ENCODE data around the gene MKX. TPM values are rescaled to one million over a fixed set of nuclear protein-coding genes. Genes with fewer than 3 reads are reported as not detected.

The MKX gene
- total RNA-seq, 5 donors from 2014 or later (not counting 1 experiment from before 2014, with no cell fraction given) = 0.16 TPM; not detected in 4

DNA sequence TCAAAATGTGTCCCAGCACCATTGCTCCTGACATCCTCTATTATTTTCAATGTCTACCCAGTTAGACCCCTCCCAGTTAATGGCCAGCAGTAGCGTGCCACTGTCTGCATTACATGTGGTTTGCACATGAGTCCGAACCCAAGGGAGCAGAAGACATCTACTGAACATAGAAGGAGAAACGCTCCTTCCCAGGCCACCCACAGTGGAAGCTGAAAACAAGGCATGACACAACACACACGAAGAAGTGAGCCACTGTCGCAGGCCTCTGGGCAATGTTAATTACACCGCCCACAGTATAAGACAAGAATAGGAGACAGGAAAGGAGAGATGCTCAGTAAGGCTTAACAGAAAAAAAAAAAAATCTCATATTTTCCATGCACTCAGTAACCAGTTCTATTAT lies 50.5 kb downstream of the MKX start:
- no peak overlapping the region for H3K27ac Mint-ChIP-seq
- peaks cover 17% of the 10 kb centered on the region in 2 donors for H3K27me3 Mint-ChIP-seq
- Histone ChIP-seq H3K36me3 (ENCODE audit: control insufficient read depth in 2 of 2, extremely low read depth in 1 of 2, insufficient read depth in 1 of 2, low read length in 1 of 2) (no peaks in the 10 kb centered on the region), H3K4me3 (ENCODE audit: control insufficient read depth in 1 of 2, extremely low read depth in 1 of 2, low read length in 1 of 2) (no peak overlapping the region), H3K9me3 (no peaks in the 10 kb centered on the region), H3K27ac (ENCODE audit: low read length) (no peak overlapping the region), H3K27me3 (replicated peaks in 1 of 2; ENCODE audit: control insufficient read depth in 2 of 2, extremely low read depth in 1 of 2, insufficient read depth in 2 of 2, low read length in 1 of 2) (no peaks in the 10 kb centered on the region), H3K4me1 (ENCODE audit: control insufficient read depth in 1 of 2, extremely low read depth in 1 of 2, insufficient read depth in 2 of 2, low read length in 2 of 2) (no peaks in the 10 kb centered on the region)
- no peak for DNase-seq
- H3K9me3 Mint-ChIP-seq = no peaks in the 10 kb centered on the region
- CTCF ChIA-PET = interaction anchor here in 1 of 2 donors (0.5 to 0.7 kb wide), 2 partner anchors 32 to 373 kb away, joined by 3 to 4 read pairs; no protein-coding TSS in a partner anchor
- POLR2A ChIA-PET = no interaction called here
- no peak for ATAC-seq (replicated peaks in 1 of 4)
- 88% methylated on average over 3 of the region's 6 CpGs for WGBS (ENCODE audit: insufficient coverage)
- H3K4me1 Mint-ChIP-seq = no peaks in the 10 kb centered on the region
- H3K36me3 Mint-ChIP-seq = no peaks in the 10 kb centered on the region
- H3K4me3 Mint-ChIP-seq = no peak overlapping the region

DNA sequence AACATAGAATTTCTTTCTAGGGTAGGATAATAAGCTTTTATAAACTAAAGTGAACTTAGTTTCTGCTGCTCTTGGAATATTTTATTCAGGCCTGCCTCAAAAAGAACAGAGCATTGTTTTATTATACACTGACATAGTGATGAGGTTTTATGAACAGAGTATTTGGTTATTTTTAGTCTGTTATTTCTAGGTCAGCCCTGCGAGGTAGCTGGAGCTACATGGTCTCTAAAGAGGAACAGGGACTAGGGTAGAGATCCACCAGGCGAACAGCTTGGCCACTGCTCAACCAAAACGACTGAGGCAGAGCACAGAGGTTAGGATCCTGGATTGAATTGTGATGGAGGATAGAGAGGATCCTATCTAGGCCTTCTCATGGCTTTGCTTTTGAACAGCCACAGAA lies 53.0 kb downstream of the MKX start:
- WGBS (ENCODE audit: insufficient coverage) = 76% methylated on average over 3 of the region's 3 CpGs
- CTCF ChIA-PET = no interaction called here
- Mint-ChIP-seq H3K4me3 (no peak overlapping the region), H3K9me3 (no peaks in the 10 kb centered on the region), H3K36me3 (no peaks in the 10 kb centered on the region), H3K27ac (no peak overlapping the region), H3K27me3 (peaks cover 14% of the 10 kb centered on the region in 2 donors), H3K4me1 (no peaks in the 10 kb centered on the region)
- POLR2A ChIA-PET = no interaction called here
- Histone ChIP-seq H3K36me3 (ENCODE audit: control insufficient read depth in 2 of 2, extremely low read depth in 1 of 2, insufficient read depth in 1 of 2, low read length in 1 of 2) (no peaks in the 10 kb centered on the region), H3K27ac (ENCODE audit: low read length) (no peak overlapping the region), H3K4me1 (ENCODE audit: control insufficient read depth in 1 of 2, extremely low read depth in 1 of 2, insufficient read depth in 2 of 2, low read length in 2 of 2) (no peaks in the 10 kb centered on the region), H3K9me3 (no peaks in the 10 kb centered on the region), H3K4me3 (ENCODE audit: control insufficient read depth in 1 of 2, extremely low read depth in 1 of 2, low read length in 1 of 2) (no peak overlapping the region), H3K27me3 (replicated peaks in 1 of 2; ENCODE audit: control insufficient read depth in 2 of 2, extremely low read depth in 1 of 2, insufficient read depth in 2 of 2, low read length in 1 of 2) (no peaks in the 10 kb centered on the region)
- DNase-seq = no peak
- no peak for ATAC-seq (replicated peaks in 1 of 4)

DNA sequence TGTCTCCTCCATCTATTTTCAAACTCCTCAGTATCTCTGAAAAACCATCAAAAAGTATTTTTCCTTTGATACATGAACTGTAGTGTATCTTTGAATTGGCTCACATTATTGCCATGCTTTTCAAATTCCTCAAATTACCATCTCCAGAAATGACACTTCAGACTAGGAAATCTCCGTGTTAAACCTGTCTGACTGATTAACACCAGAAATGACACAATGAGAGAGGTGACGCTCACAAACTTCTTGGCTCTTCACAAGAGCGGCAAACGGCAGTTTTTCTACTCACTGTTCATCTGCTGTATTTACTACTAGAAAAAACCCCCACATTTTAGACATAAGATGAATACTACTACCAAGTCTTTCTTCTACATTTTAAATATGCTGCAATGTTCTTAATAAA lies 56.6 kb downstream of the MKX start:
- H3K36me3 Mint-ChIP-seq = no peaks in the 10 kb centered on the region
- Histone ChIP-seq H3K36me3 (ENCODE audit: control insufficient read depth in 2 of 2, extremely low read depth in 1 of 2, insufficient read depth in 1 of 2, low read length in 1 of 2) (no peaks in the 10 kb centered on the region), H3K9me3 (no peaks in the 10 kb centered on the region), H3K27me3 (replicated peaks in 1 of 2; ENCODE audit: control insufficient read depth in 2 of 2, extremely low read depth in 1 of 2, insufficient read depth in 2 of 2, low read length in 1 of 2) (peaks cover 0 to 3% of the 10 kb centered on the region in 2 experiments), H3K4me3 (ENCODE audit: control insufficient read depth in 1 of 2, extremely low read depth in 1 of 2, low read length in 1 of 2) (no peak overlapping the region), H3K27ac (ENCODE audit: low read length) (no peak overlapping the region), H3K4me1 (ENCODE audit: control insufficient read depth in 1 of 2, extremely low read depth in 1 of 2, insufficient read depth in 2 of 2, low read length in 2 of 2) (no peaks in the 10 kb centered on the region)
- DNase-seq (no peak), ATAC-seq (replicated peaks in 1 of 4) (no peak)
- H3K9me3 Mint-ChIP-seq = no peaks in the 10 kb centered on the region
- no peaks in the 10 kb centered on the region for H3K4me1 Mint-ChIP-seq
- WGBS (ENCODE audit: insufficient coverage) = 83% methylated on average over 4 of the region's 4 CpGs
- peaks cover 23 to 26% of the 10 kb centered on the region in 2 donors for H3K27me3 Mint-ChIP-seq
- H3K27ac Mint-ChIP-seq = no peak overlapping the region
- CTCF ChIA-PET = interaction anchor here in 1 of 2 donors (0.7 kb wide), 1 partner anchor 698 kb away, joined by 3 read pairs; no protein-coding TSS in a partner anchor
- no peak overlapping the region for H3K4me3 Mint-ChIP-seq
- POLR2A ChIA-PET = no interaction called here

DNA sequence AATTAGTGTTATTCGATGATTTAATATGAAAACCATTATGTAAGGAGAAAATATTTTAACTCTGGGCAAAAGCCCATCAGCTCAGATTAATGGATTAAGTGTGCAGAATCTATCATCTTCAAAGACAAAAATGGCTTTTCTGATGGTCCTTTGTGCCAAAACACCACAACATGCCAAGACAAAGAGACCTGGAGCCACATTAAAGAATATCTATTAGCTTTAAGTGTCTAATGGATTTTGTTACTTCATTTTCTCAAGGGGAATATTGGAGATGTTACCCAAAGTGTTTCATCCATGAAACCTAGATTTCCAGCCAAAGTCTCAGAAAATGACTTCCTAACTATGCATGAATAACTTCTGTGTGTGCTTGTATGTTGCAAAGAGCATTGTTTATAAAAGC lies 57.3 kb downstream of the MKX start:
- Mint-ChIP-seq H3K27me3 (peaks cover 23 to 26% of the 10 kb centered on the region in 2 donors), H3K4me3 (no peak overlapping the region), H3K4me1 (no peaks in the 10 kb centered on the region), H3K27ac (no peak overlapping the region), H3K9me3 (no peaks in the 10 kb centered on the region), H3K36me3 (no peaks in the 10 kb centered on the region)
- no peak overlapping the region for H3K27ac ChIP-seq (ENCODE audit: low read length)
- no peaks in the 10 kb centered on the region for H3K36me3 ChIP-seq (ENCODE audit: control insufficient read depth in 2 of 2, extremely low read depth in 1 of 2, insufficient read depth in 1 of 2, low read length in 1 of 2)
- CTCF ChIA-PET = interaction anchor here in 1 of 2 donors (0.7 kb wide), 1 partner anchor 698 kb away, joined by 3 read pairs; no protein-coding TSS in a partner anchor
- no peaks in the 10 kb centered on the region for H3K4me1 ChIP-seq (ENCODE audit: control insufficient read depth in 1 of 2, extremely low read depth in 1 of 2, insufficient read depth in 2 of 2, low read length in 2 of 2)
- H3K27me3 ChIP-seq (replicated peaks in 1 of 2; ENCODE audit: control insufficient read depth in 2 of 2, extremely low read depth in 1 of 2, insufficient read depth in 2 of 2, low read length in 1 of 2) = peaks cover 0 to 3% of the 10 kb centered on the region in 2 experiments
- POLR2A ChIA-PET = no interaction called here
- DNase-seq (no peak), ATAC-seq (replicated peaks in 1 of 4) (no peak)
- no peak overlapping the region for H3K4me3 ChIP-seq (ENCODE audit: control insufficient read depth in 1 of 2, extremely low read depth in 1 of 2, low read length in 1 of 2)
- no CpG with 5 or more reads among the region's 1 CpG for WGBS (ENCODE audit: insufficient coverage)
- no peaks in the 10 kb centered on the region for H3K9me3 ChIP-seq

DNA sequence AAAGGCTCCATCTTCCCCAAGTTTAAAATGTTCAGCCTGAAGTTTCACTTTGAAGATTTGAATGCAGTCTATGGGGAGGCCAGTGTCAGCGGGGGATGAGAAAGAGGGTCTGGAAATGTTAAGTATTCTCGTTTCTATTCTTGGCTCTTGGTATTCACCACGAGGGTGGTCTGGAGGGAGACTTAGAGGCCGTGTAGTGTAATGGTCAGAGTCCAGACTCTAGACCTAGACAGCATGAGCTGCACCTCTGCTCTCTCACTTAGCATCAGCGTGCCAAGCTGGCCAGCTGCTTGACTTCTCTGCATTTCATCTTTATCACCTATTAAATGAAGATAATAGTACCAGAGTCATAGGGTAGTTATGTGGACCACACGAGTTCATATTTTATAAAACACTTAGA lies 57.9 kb downstream of the MKX start:
- Mint-ChIP-seq H3K36me3 (no peaks in the 10 kb centered on the region), H3K4me3 (no peak overlapping the region), H3K9me3 (no peaks in the 10 kb centered on the region), H3K27ac (no peak overlapping the region), H3K27me3 (peaks cover 23 to 26% of the 10 kb centered on the region in 2 donors), H3K4me1 (no peaks in the 10 kb centered on the region)
- Histone ChIP-seq H3K9me3 (no peaks in the 10 kb centered on the region), H3K27ac (ENCODE audit: low read length) (no peak overlapping the region), H3K36me3 (ENCODE audit: control insufficient read depth in 2 of 2, extremely low read depth in 1 of 2, insufficient read depth in 1 of 2, low read length in 1 of 2) (no peaks in the 10 kb centered on the region), H3K4me1 (ENCODE audit: control insufficient read depth in 1 of 2, extremely low read depth in 1 of 2, insufficient read depth in 2 of 2, low read length in 2 of 2) (no peaks in the 10 kb centered on the region), H3K27me3 (replicated peaks in 1 of 2; ENCODE audit: control insufficient read depth in 2 of 2, extremely low read depth in 1 of 2, insufficient read depth in 2 of 2, low read length in 1 of 2) (peaks cover 0 to 3% of the 10 kb centered on the region in 2 experiments), H3K4me3 (ENCODE audit: control insufficient read depth in 1 of 2, extremely low read depth in 1 of 2, low read length in 1 of 2) (no peak overlapping the region)
- ChIA-PET CTCF (no interaction called here), POLR2A (no interaction called here)
- ATAC-seq (replicated peaks in 1 of 4) (no peak), DNase-seq (no peak)
- 80% methylated on average over 2 of the region's 6 CpGs for WGBS (ENCODE audit: insufficient coverage)

DNA sequence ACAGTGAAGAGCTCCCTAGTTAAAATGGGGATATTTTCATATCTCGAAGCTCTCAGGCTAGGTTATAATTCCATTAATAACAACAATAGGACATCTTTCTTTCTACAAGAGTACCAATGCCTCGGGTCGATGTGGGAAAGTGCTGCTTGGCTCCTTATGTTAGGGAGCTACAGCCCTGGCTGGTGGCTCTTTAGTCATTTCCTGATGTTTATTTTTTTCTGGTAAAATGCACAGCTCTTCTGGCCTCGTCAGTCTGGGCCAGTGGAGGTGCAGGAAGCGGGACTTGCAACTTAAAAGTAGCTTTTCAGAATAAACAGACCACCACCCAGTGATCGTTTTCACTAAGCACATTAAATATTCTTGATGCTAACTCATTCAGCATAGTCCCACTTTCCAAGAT lies 58.3 kb downstream of the MKX start:
- Histone ChIP-seq H3K4me1 (ENCODE audit: control insufficient read depth in 1 of 2, extremely low read depth in 1 of 2, insufficient read depth in 2 of 2, low read length in 2 of 2) (no peaks in the 10 kb centered on the region), H3K4me3 (ENCODE audit: control insufficient read depth in 1 of 2, extremely low read depth in 1 of 2, low read length in 1 of 2) (no peak overlapping the region), H3K9me3 (no peaks in the 10 kb centered on the region), H3K36me3 (ENCODE audit: control insufficient read depth in 2 of 2, extremely low read depth in 1 of 2, insufficient read depth in 1 of 2, low read length in 1 of 2) (no peaks in the 10 kb centered on the region), H3K27me3 (replicated peaks in 1 of 2; ENCODE audit: control insufficient read depth in 2 of 2, extremely low read depth in 1 of 2, insufficient read depth in 2 of 2, low read length in 1 of 2) (peaks cover 0 to 3% of the 10 kb centered on the region in 2 experiments), H3K27ac (ENCODE audit: low read length) (no peak overlapping the region)
- WGBS (ENCODE audit: insufficient coverage) = 58% methylated on average over 3 of the region's 6 CpGs
- Mint-ChIP-seq H3K4me3 (no peak overlapping the region), H3K4me1 (no peaks in the 10 kb centered on the region), H3K27ac (no peak overlapping the region), H3K27me3 (peaks cover 23 to 26% of the 10 kb centered on the region in 2 donors), H3K9me3 (no peaks in the 10 kb centered on the region), H3K36me3 (no peaks in the 10 kb centered on the region)
- CTCF ChIA-PET = no interaction called here
- DNase-seq (no peak), ATAC-seq (replicated peaks in 1 of 4) (no peak)
- POLR2A ChIA-PET = no interaction called here

DNA sequence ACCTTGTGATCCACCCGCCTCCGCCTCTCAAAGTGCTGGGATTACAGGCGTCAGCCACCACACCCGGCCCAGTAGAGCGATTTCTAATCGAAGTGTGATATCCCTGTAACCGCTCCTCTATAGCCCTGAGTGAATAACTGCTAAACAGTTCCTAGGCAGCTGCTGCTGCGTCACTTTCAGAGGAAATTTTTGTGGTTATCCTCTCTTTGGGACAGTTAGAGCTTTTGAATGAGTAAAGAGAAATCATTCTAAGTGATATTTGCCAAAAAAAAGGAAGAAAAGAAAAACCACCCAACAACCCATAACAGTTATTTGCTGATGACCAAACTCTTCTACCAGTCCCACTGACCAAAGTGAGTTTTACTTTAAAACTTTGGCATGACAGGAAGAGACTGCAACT lies 59.9 kb downstream of the MKX start:
- no peaks in the 10 kb centered on the region for H3K36me3 ChIP-seq (ENCODE audit: control insufficient read depth in 2 of 2, extremely low read depth in 1 of 2, insufficient read depth in 1 of 2, low read length in 1 of 2)
- Mint-ChIP-seq H3K9me3 (no peaks in the 10 kb centered on the region), H3K27ac (no peak overlapping the region), H3K36me3 (no peaks in the 10 kb centered on the region), H3K4me3 (no peak overlapping the region), H3K4me1 (no peaks in the 10 kb centered on the region), H3K27me3 (peaks cover 21 to 26% of the 10 kb centered on the region in 2 donors)
- WGBS (ENCODE audit: insufficient coverage) = 96% methylated on average over 4 of the region's 8 CpGs
- ATAC-seq (replicated peaks in 1 of 4) (no peak), DNase-seq (no peak)
- no peak overlapping the region for H3K4me3 ChIP-seq (ENCODE audit: control insufficient read depth in 1 of 2, extremely low read depth in 1 of 2, low read length in 1 of 2)
- no peak overlapping the region for H3K27ac ChIP-seq (ENCODE audit: low read length)
- H3K9me3 ChIP-seq = no peaks in the 10 kb centered on the region
- peaks cover 0 to 3% of the 10 kb centered on the region in 2 experiments for H3K27me3 ChIP-seq (replicated peaks in 1 of 2; ENCODE audit: control insufficient read depth in 2 of 2, extremely low read depth in 1 of 2, insufficient read depth in 2 of 2, low read length in 1 of 2)
- ChIA-PET CTCF (interaction anchor here in 1 of 2 donors (0.7 kb wide), 1 partner anchor 675 kb away, joined by 5 read pairs; no protein-coding TSS in a partner anchor), POLR2A (interaction anchor here in 1 of 2 donors (0.6 kb wide), 1 partner anchor 656 kb away, joined by 10 read pairs; no protein-coding TSS in a partner anchor)
- H3K4me1 ChIP-seq (ENCODE audit: control insufficient read depth in 1 of 2, extremely low read depth in 1 of 2, insufficient read depth in 2 of 2, low read length in 2 of 2) = no peaks in the 10 kb centered on the region

Data from T-cell (primary cell).